B cell (primary cell): ENCODE data around the gene CNGA1.

Experiments used
- EZH2 ChIP-seq: IDR thresholded peaks from 2 replicates; pipeline ENCODE4 v1.6.1; 2012; ENCODE audit warnings: borderline replicate concordance, low read depth, mild to moderate bottlenecking, moderate library complexity, low read length; ENCODE audit not compliant: insufficient read depth, poor library complexity, severe bottlenecking
- TF ChIP-seq, protein P1 (sequence below): fragments of 200-600 bp; IDR thresholded peaks from one replicate; pipeline ENCODE4 v1.8.0; 2022; ENCODE audit warnings: antibody characterized with exemption, mild to moderate bottlenecking

DNA sequence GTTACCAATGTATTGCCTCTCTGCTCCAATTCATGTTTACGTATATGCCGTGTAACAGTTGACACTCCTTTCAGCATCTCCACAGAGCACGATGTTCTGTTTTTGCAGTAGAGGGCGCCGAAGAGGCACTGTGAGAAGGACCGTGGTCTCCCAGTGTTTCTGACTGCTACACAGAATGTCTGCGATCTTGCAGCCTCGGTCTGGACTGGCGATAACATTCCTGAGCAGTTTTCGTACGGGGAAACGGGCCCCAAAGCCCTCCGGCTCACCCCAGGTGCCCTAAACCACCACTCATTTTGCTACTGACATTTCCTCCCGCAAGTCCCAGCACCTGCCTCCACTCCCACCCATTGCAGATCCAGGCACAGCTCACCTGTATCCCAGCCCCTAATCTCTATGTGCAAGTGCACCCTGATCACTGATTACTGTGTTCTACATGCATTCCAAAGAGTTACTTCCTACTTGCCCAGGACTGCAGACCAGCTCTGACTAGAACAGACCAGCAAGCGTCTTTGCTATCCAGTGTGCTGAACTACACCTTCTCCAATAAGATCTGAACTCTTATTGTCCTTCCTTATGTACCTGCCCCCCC lies 89.7 kb downstream of the CNGA1 start:
- TF ChIP-seq, protein P1, sequence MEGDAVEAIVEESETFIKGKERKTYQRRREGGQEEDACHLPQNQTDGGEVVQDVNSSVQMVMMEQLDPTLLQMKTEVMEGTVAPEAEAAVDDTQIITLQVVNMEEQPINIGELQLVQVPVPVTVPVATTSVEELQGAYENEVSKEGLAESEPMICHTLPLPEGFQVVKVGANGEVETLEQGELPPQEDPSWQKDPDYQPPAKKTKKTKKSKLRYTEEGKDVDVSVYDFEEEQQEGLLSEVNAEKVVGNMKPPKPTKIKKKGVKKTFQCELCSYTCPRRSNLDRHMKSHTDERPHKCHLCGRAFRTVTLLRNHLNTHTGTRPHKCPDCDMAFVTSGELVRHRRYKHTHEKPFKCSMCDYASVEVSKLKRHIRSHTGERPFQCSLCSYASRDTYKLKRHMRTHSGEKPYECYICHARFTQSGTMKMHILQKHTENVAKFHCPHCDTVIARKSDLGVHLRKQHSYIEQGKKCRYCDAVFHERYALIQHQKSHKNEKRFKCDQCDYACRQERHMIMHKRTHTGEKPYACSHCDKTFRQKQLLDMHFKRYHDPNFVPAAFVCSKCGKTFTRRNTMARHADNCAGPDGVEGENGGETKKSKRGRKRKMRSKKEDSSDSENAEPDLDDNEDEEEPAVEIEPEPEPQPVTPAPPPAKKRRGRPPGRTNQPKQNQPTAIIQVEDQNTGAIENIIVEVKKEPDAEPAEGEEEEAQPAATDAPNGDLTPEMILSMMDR = peak; percentile 77
- no peak for TF ChIP-seq EZH2
